K562 (cell line): Measurements from ENCODE around the gene KCTD19. TPM values are rescaled to one million over a fixed set of nuclear protein-coding genes. Genes with fewer than 3 reads are reported as not detected.

Source experiments
- ATAC-seq: fragments of 200-7000 bp; cut with Tn5 transposase; 3 replicates; pipeline ENCODE4 v1.9.1; 2020; ENCODE audit warnings: moderate library complexity
- BruUV-seq: library from RNA; stranded (reverse); fragments of 400-500 nt; replicated peaks from 2 replicates; lab custom pipeline; 2021; lab: Mats Ljungman, UMichigan
- CTCF ChIA-PET: fragments of 300-600 bp; formaldehyde crosslinking; extraction: SDS; loops from one replicate; lab custom pipeline; 2021; ENCODE audit warnings: low intra/inter-chr PET ratio; lab: Yijun Ruan, JAX
- POLR2A ChIA-PET: fragments of 300-600, 350-650 bp; sonication (Branson Sonifier 250); formaldehyde crosslinking; extraction: SDS; loops from one replicate; lab custom pipeline; 2021; ENCODE audit warnings: antibody characterized with exemption, inconsistent platforms; lab: Yijun Ruan, JAX
- DNase-seq, 4 experiments: peaks; one replicate each; pipeline versions ENCODE4 v3.0.0 to v3.0.0-alpha.2; 2011 to 2018; ENCODE audit warnings: low spot score in 3 of 4, mixed read lengths in 3 of 4; ENCODE audit errors: extremely low read depth in 1 of 4
- FAIRE-seq: peaks from 2 replicates; lab custom pipeline; 2011; peaks lifted over from hg19 to GRCh38; lab: Jason Lieb, UNC
- H2AFZ ChIP-seq: 2 replicates; pipeline ENCODE4 v1.6.0; 2011; ENCODE audit warnings: low read depth, low read length, control low read depth, inconsistent platforms
- H3K27ac ChIP-seq: fragments of 200-600 bp; 3 replicates; pipeline ENCODE4 v1.8.0; 2011; ENCODE audit warnings: low read depth, mild to moderate bottlenecking, control low read depth, inconsistent platforms, low read length, moderate library complexity, mixed read lengths; ENCODE audit errors: extremely low read depth
- H3K27me3 ChIP-seq, 2 experiments: fragments of 300-600 bp in 1 of 2; 2 replicates in 1 of 2; 3 replicates in 1 of 2; pipeline versions ENCODE4 v1.6.0 to v1.8.0; 2011; ENCODE audit warnings: inconsistent platforms in 2 of 2, low read length in 2 of 2, mild to moderate bottlenecking in 1 of 2, mixed read lengths in 1 of 2, moderate library complexity in 1 of 2; ENCODE audit not compliant: control insufficient read depth in 2 of 2, insufficient read depth in 2 of 2
- H3K36me3 ChIP-seq: fragments of 300-600 bp; 3 replicates; pipeline ENCODE4 v1.8.0; 2011; ENCODE audit warnings: mild to moderate bottlenecking, low read length, inconsistent platforms; ENCODE audit not compliant: control insufficient read depth, insufficient read depth
- H3K4me1 ChIP-seq, 2 experiments: fragments of 200-600 bp in 1 of 2; replicated peaks in 1 of 2; 2 replicates in 1 of 2; 3 replicates in 1 of 2; pipeline versions ENCODE4 v1.5.1 to v1.8.0; 2011; ENCODE audit warnings: inconsistent platforms in 2 of 2, low read length in 2 of 2, mild to moderate bottlenecking in 1 of 2, mixed read lengths in 1 of 2, moderate library complexity in 1 of 2; ENCODE audit not compliant: control insufficient read depth in 2 of 2, insufficient read depth in 2 of 2
- H3K4me2 ChIP-seq: 2 replicates; pipeline ENCODE4 v1.6.1; 2011; ENCODE audit warnings: low read length, control low read depth, inconsistent platforms, mixed read lengths; ENCODE audit not compliant: insufficient read depth
- H3K4me3 ChIP-seq: fragments of 200-600 bp; sonication (generic), shearing (Covaris generic); 2 replicates; pipeline ENCODE4 v1.5.1; 2016; ENCODE audit warnings: control low read depth, inconsistent platforms
- H3K79me2 ChIP-seq: fragments of 200-600 bp; 3 replicates; pipeline ENCODE4 v1.8.0; 2011; ENCODE audit warnings: low read length, inconsistent platforms; ENCODE audit not compliant: control insufficient read depth, insufficient read depth
- H3K9ac ChIP-seq, 2 experiments: 2 replicates each; pipeline versions ENCODE4 v1.6.0 to v1.6.1; 2011; ENCODE audit warnings: low read depth in 2 of 2, low read length in 2 of 2, control low read depth in 1 of 2, inconsistent platforms in 1 of 2, mild to moderate bottlenecking in 1 of 2, mixed read lengths in 1 of 2; ENCODE audit not compliant: insufficient read depth in 1 of 2
- H3K9me1 ChIP-seq: one replicate; pipeline ENCODE4 v1.6.0; 2011; ENCODE audit warnings: inconsistent platforms, mild to moderate bottlenecking, low read length, moderate library complexity; ENCODE audit not compliant: control insufficient read depth, insufficient read depth
- H3K9me3 ChIP-seq: replicated peaks from 2 replicates; pipeline ENCODE4 v1.5.1; 2011; ENCODE audit warnings: low read depth, low read length, inconsistent platforms; ENCODE audit not compliant: control insufficient read depth, insufficient read depth
- H4K20me1 ChIP-seq: replicated peaks from 2 replicates; pipeline ENCODE4 v1.6.1; 2011; ENCODE audit warnings: low read length, inconsistent platforms, mixed read lengths; ENCODE audit not compliant: control insufficient read depth, insufficient read depth
- FOXA1 ChIP-seq: fragments of 450-650 bp; IDR thresholded peaks from 2 replicates; pipeline ENCODE4 v1.6.1; 2016; ENCODE audit warnings: mild to moderate bottlenecking, borderline replicate concordance
- KDM4B ChIP-seq, 2 experiments: fragments of 450-650 bp in 1 of 2; sonication (generic) in 1 of 2; IDR thresholded peaks; 2 replicates each; pipeline ENCODE4 v1.6.1; 2016 to 2017; ENCODE audit warnings: borderline replicate concordance in 2 of 2, antibody characterized with exemption in 1 of 2, low read depth in 1 of 2, mild to moderate bottlenecking in 1 of 2
- NR2C1 ChIP-seq, 2 experiments: fragments of 450-650 bp; IDR thresholded peaks; 2 replicates each; pipeline ENCODE4 v1.6.1; 2017; ENCODE audit warnings: mild to moderate bottlenecking in 2 of 2, antibody characterized with exemption in 1 of 2, inconsistent platforms in 1 of 2, missing compliant biosample characterization in 1 of 2, missing genetic modification characterization in 1 of 2
- RBM34 ChIP-seq: fragments of 200-400 bp; formaldehyde crosslinking; IDR thresholded peaks from 2 replicates; pipeline ENCODE4 v1.6.1; 2018; ENCODE audit warnings: low read length, borderline replicate concordance; ENCODE audit not compliant: insufficient read depth
- RNF2 ChIP-seq: sonication (generic); IDR thresholded peaks from 2 replicates; pipeline ENCODE4 v1.6.1; 2016
- SETDB1 ChIP-seq: IDR thresholded peaks from one replicate; pipeline ENCODE4 v1.6.1; 2012; ENCODE audit warnings: low read length, control low read depth, inconsistent platforms
- ZNF444 ChIP-seq: fragments of 250-450 bp; sonication (Bioruptor Pico); IDR thresholded peaks from 2 replicates; pipeline ENCODE4 v1.4.0; 2020; ENCODE audit warnings: mild to moderate bottlenecking, moderate library complexity
- ZNF668 ChIP-seq: fragments of 250-450 bp; sonication (Bioruptor Pico); IDR thresholded peaks from 2 replicates; pipeline ENCODE4 v1.8.0; 2022; ENCODE audit warnings: mild to moderate bottlenecking, inconsistent platforms
- WGBS: fragments of 100-300 bp; shearing (Covaris generic); methylation state at CpG from one replicate; pipeline ENCODE4 v1.1.6; 2016; ENCODE audit warnings: low coverage, mixed read lengths; ENCODE audit not compliant: insufficient coverage; ENCODE audit errors: missing lambda C conversion rate; 5-methylcytosine and 5-hydroxymethylcytosine counted together
- in situ Hi-C: fragments of 300-500 bp; cut with MboI; formaldehyde crosslinking; loops from 4 replicates; pipeline ENCODE4 v1.15.0; 2018; ENCODE audit warnings: inconsistent platforms, mixed read lengths
- intact Hi-C: fragments of 100-400 bp; cut with micrococcal nuclease; formaldehyde crosslinking; loops from 2 replicates; pipeline ENCODE4 v1.14.2; 2022
- polyA plus RNA-seq, 8 experiments: library from polyadenylated mRNA; depleted of rRNA in 4 of 8; stranded (reverse) in 5 of 8; unstranded in 3 of 8; fragments of >200 nt; fragmentation: Nextera tagmentation in 2 of 8; fragmentation: Illumina TruSeq in 1 of 8; extraction: Ambion mirVana in 2 of 8; extraction: Trizol in 1 of 8; gene quantifications; 2 replicates each; pipeline versions ENCODE4 v1.2.1 to v1.2.3, GENCODE V29; 2011 to 2014; ENCODE audit warnings: inconsistent platforms in 1 of 8, missing spikeins in 1 of 8
- total RNA-seq, 7 experiments: library from RNA; depleted of rRNA in 6 of 7; stranded (reverse); fragments of >200 nt in 6 of 7; fragmentation: Illumina TruSeq in 2 of 7; extraction: Trizol in 2 of 7; gene quantifications; 2 replicates each; pipeline versions ENCODE4 v1.2.1 to v1.2.3, GENCODE V29; 2011 to 2021; ENCODE audit warnings: low replicate concordance in 1 of 7

Gene KCTD19
- total and polyA plus RNA-seq, 9 of the 15 experiments (the other 6 are each of a cell fraction or from before 2014, with no cell fraction given), result 0.03 to 0.91 (median 0.22) TPM; not detected in 2

GRCh38 chr16:67257486-67258160, 68.9 kb downstream of the KCTD19 start:
- Histone ChIP-seq H3K9me3 (no peaks in the 10 kb centered on the region), H3K9me1 (no peaks in the 10 kb centered on the region), H3K27ac (no peak overlapping the region), H3K79me2 (no peaks in the 10 kb centered on the region), H3K27me3 (no peaks in the 10 kb centered on the region), H4K20me1 (no peaks in the 10 kb centered on the region), H3K4me2 (no peak overlapping the region), H2AFZ (no peak overlapping the region), H3K9ac (0 out of 4 replicates have a peak overlapping the region, but pooled peaks of 1 of the 2 experiments have one; percentile 51)
- no peak for DNase-seq
- BruUV-seq, result no TSS peak
- ChIA-PET CTCF (no interaction called here), POLR2A (interaction anchor here (0.5 to 0.6 kb wide), 3 partner anchors 8 to 31 kb away, joined by 3 read pairs; no protein-coding TSS in a partner anchor)
- intact Hi-C loops, result no loop called here
- in situ Hi-C loops, result no loop called here
- FAIRE-seq, result no peak
- 48% methylated on average over 2 of the region's 4 CpGs for WGBS
- no peak for TF ChIP-seq NR2C1 (IDR thresholded peaks at IDR 0.05)
- no peak for TF ChIP-seq NR2C1 (tag; IDR thresholded peaks at IDR 0.05)
- TF ChIP-seq RNF2, result no peak
- no peak for TF ChIP-seq KDM4B (IDR thresholded peaks at IDR 0.05; ENCODE audit: borderline replicate concordance in 2 of 2, low read depth in 1 of 2)
- TF ChIP-seq RBM34, result no peak
- TF ChIP-seq ZNF444 (CRISPR knock-in tag), result no peak
- no peak for TF ChIP-seq FOXA1
- TF ChIP-seq ZNF668 (CRISPR knock-in tag), result no peak
- no peak for TF ChIP-seq SETDB1
- TF ChIP-seq, all 486 proteins: peak for 0
- Histone ChIP-seq H3K4me3 (no peak overlapping the region), H3K36me3 (no peaks in the 10 kb centered on the region), H3K4me1 (peaks cover 13 to 21% of the 10 kb centered on the region in 2 experiments; a peak in 4 of 5 replicates)
- ATAC-seq, result no peak
